ENCODE results near the gene NOXO1.

GRCh38 chr16:1980030-1980769 lies 1.1 kb downstream of the NOXO1 start:
- TF ChIP-seq CTCF (IDR thresholded peaks at IDR 0.05) (no peak), POLR2AphosphoS5 (IDR thresholded peaks at IDR 0.05) (no peak), POLR2A (IDR thresholded peaks at IDR 0.05) (no peak)

Measured in breast epithelium (tissue), 3 donors.